SJCRH30 (cell line): ENCODE results near the gene TAF11L9. TPM values are rescaled to one million over a fixed set of nuclear protein-coding genes. Genes with fewer than 3 reads are reported as not detected.

Source experiments
- total RNA-seq: library from RNA; depleted of rRNA; stranded (reverse); fragments of >200 nt; shearing (Covaris generic); gene quantifications from 2 replicates; pipeline ENCODE4 v1.2.3, GENCODE V29; 2014; rRNA removed

TAF11L9 gene
- total RNA-seq, 1 experiment from 2014 or later, result not detected

Other genes with a start within 250 kb of the TAF11L9 start
- not detected in 2 replicates for gene TAF11L2, start 96.2 kb downstream of the TAF11L9 start, total RNA-seq
- not detected in 2 replicates for gene TAF11L3, start 76.0 kb downstream of the TAF11L9 start, total RNA-seq
- gene TAF11L4, start 72.6 kb downstream of the TAF11L9 start, total RNA-seq, result not detected in 2 replicates
- not detected in 2 replicates for gene TAF11L5, start 69.2 kb downstream of the TAF11L9 start, total RNA-seq
- gene TAF11L6, start 65.7 kb downstream of the TAF11L9 start, total RNA-seq, result not detected in 2 replicates
- gene TAF11L7, start 8.6 kb downstream of the TAF11L9 start, total RNA-seq, result not detected in 2 replicates
- gene TAF11L8, start 3.4 kb downstream of the TAF11L9 start, total RNA-seq, result not detected in 2 replicates
- gene TAF11L10, start 3.4 kb upstream of the TAF11L9 start, total RNA-seq, result not detected in 2 replicates
- gene TAF11L11, start 9.8 kb upstream of the TAF11L9 start, total RNA-seq, result not detected in 2 replicates
- gene TAF11L12, start 16.0 kb upstream of the TAF11L9 start, total RNA-seq, result 0.15 TPM in 1 of 2 replicates, not detected in the other
- not detected in 2 replicates for gene TAF11L13, start 37.7 kb upstream of the TAF11L9 start, total RNA-seq
- gene TAF11L14, start 40.1 kb upstream of the TAF11L9 start, total RNA-seq, result not detected in 2 replicates